GM12878 (cell line): Measurements from ENCODE around the gene EFCC1. TPM values are rescaled to one million over a fixed set of nuclear protein-coding genes. Genes with fewer than 3 reads are reported as not detected.

Source experiments
- ATAC-seq: fragments of 200-7000 bp; cut with Tn5 transposase; 3 replicates; pipeline ENCODE4 v1.9.1; 2020; ENCODE audit warnings: mild to moderate bottlenecking, moderate library complexity
- BruUV-seq: library from RNA; stranded (reverse); fragments of 400-500 nt; replicated peaks from 2 replicates; lab custom pipeline; 2021; lab: Mats Ljungman, UMichigan
- CTCF ChIA-PET: fragments of 300-600 bp; sonication (Branson Sonifier 250); formaldehyde crosslinking; extraction: SDS; loops from one replicate; lab custom pipeline; 2021; ENCODE audit warnings: inconsistent platforms; lab: Yijun Ruan, JAX
- POLR2A ChIA-PET: fragments of 350-600 bp; formaldehyde crosslinking; extraction: SDS; loops from one replicate; lab custom pipeline; 2021; ENCODE audit warnings: inconsistent platforms; lab: Charles Lee
- RAD21 ChIA-PET: fragments of 300-600 bp; sonication (Branson Sonifier 250); formaldehyde crosslinking; loops from one replicate; lab custom pipeline; 2023; ENCODE audit warnings: antibody characterized with exemption; ENCODE audit not compliant: unreplicated experiment; lab: Charles Lee
- SMC1A ChIA-PET: fragments of 300-600 bp; sonication (Branson Sonifier 250); formaldehyde crosslinking; loops from one replicate; lab custom pipeline; 2023; ENCODE audit not compliant: unreplicated experiment, uncharacterized antibody; lab: Charles Lee
- DNase-seq: peaks from one replicate; pipeline ENCODE4 v3.0.0-alpha.2; 2011; ENCODE audit warnings: low read depth, low spot score
- FAIRE-seq: peaks from 3 replicates; lab custom pipeline; 2011; peaks lifted over from hg19 to GRCh38; lab: Jason Lieb, UNC
- H2AFZ ChIP-seq: 2 replicates; pipeline ENCODE4 v1.6.0; 2011; ENCODE audit warnings: low read depth, low read length, control low read depth; ENCODE audit not compliant: control insufficient read depth
- H3K27ac ChIP-seq: 2 replicates; pipeline ENCODE4 v1.5.1; 2011; ENCODE audit warnings: control low read depth; ENCODE audit not compliant: control insufficient read depth, insufficient read depth
- H3K27me3 ChIP-seq, 2 experiments: replicated peaks in 1 of 2; 2 replicates each; pipeline versions ENCODE4 v1.6.0 to v1.6.1; 2011; ENCODE audit warnings: low read length in 1 of 2; ENCODE audit not compliant: control insufficient read depth in 2 of 2, insufficient read depth in 2 of 2
- H3K36me3 ChIP-seq, 2 experiments: 2 replicates each; pipeline ENCODE4 v1.5.1; 2011; ENCODE audit warnings: low read length in 1 of 2; ENCODE audit not compliant: control insufficient read depth in 2 of 2, insufficient read depth in 2 of 2
- H3K4me1 ChIP-seq: 2 replicates; pipeline ENCODE4 v1.6.1; 2011; ENCODE audit warnings: mild to moderate bottlenecking, low read length, moderate library complexity, mixed read lengths; ENCODE audit not compliant: control insufficient read depth, insufficient read depth
- H3K4me2 ChIP-seq: 2 replicates; pipeline ENCODE4 v1.6.0; 2011; ENCODE audit warnings: control low read depth; ENCODE audit not compliant: control insufficient read depth, insufficient read depth
- H3K4me3 ChIP-seq: fragments of 200-600 bp; sonication (generic); 2 replicates; pipeline ENCODE4 v1.5.1; 2016
- H3K79me2 ChIP-seq: 2 replicates; pipeline ENCODE4 v1.6.0; 2011; ENCODE audit warnings: low read length; ENCODE audit not compliant: control insufficient read depth, insufficient read depth
- H3K9ac ChIP-seq: 2 replicates; pipeline ENCODE4 v1.8.0; 2011; ENCODE audit warnings: low read length, control low read depth, mixed read lengths; ENCODE audit not compliant: control insufficient read depth, insufficient read depth
- H3K9me3 ChIP-seq: replicated peaks from 3 replicates; pipeline ENCODE4 v1.5.1; 2011; ENCODE audit warnings: mild to moderate bottlenecking, low read length; ENCODE audit not compliant: control insufficient read depth, insufficient read depth
- H4K20me1 ChIP-seq: 2 replicates; pipeline ENCODE4 v1.6.0; 2011; ENCODE audit not compliant: control insufficient read depth, insufficient read depth
- BMI1 ChIP-seq: fragments of 450-650 bp; IDR thresholded peaks from 2 replicates; pipeline ENCODE4 v1.6.1; 2016; ENCODE audit warnings: mild to moderate bottlenecking, moderate library complexity, borderline replicate concordance
- ESRRA ChIP-seq: IDR thresholded peaks from 2 replicates; pipeline ENCODE4 v1.6.1; 2012; ENCODE audit warnings: mild to moderate bottlenecking, low read length, improper control_type of control experiment
- ETV6 ChIP-seq, 2 experiments: fragments of 450-650 bp in 1 of 2; IDR thresholded peaks in 1 of 2; conservative IDR thresholded peaks in 1 of 2; 2 replicates each; pipeline ENCODE4 v1.6.1; 2014; ENCODE audit warnings: antibody characterized with exemption in 1 of 2, borderline replicate concordance in 1 of 2, low read depth in 1 of 2, mild to moderate bottlenecking in 1 of 2, moderate library complexity in 1 of 2
- FOXM1 ChIP-seq: IDR thresholded peaks from 2 replicates; pipeline ENCODE4 v1.6.1; 2012; ENCODE audit warnings: low read depth, mild to moderate bottlenecking, inconsistent platforms, low read length, moderate library complexity
- GATAD2B ChIP-seq: fragments of 450-650 bp; conservative IDR thresholded peaks from 2 replicates; pipeline ENCODE4 v1.6.1; 2017; ENCODE audit warnings: low read depth, mild to moderate bottlenecking, moderate library complexity
- JUND ChIP-seq: IDR thresholded peaks from 2 replicates; pipeline ENCODE4 v1.6.1; 2012; ENCODE audit warnings: low read depth, mild to moderate bottlenecking, low read length, improper control_type of control experiment, moderate library complexity
- MEF2B ChIP-seq: fragments of 450-650 bp; IDR thresholded peaks from 2 replicates; pipeline ENCODE4 v1.6.1; 2018; ENCODE audit warnings: mild to moderate bottlenecking, moderate library complexity; ENCODE audit not compliant: partially characterized antibody, poor library complexity, severe bottlenecking
- MLLT1 ChIP-seq: fragments of 450-650 bp; IDR thresholded peaks from 2 replicates; pipeline ENCODE4 v1.6.1; 2016; ENCODE audit warnings: mild to moderate bottlenecking
- NFYA ChIP-seq: IDR thresholded peaks from 2 replicates; pipeline ENCODE4 v1.6.1; 2011; ENCODE audit warnings: low read depth, mild to moderate bottlenecking, low read length, improper control_type of control experiment, borderline replicate concordance
- NKRF ChIP-seq: fragments of 450-650 bp; conservative IDR thresholded peaks from 2 replicates; pipeline ENCODE4 v1.6.1; 2017; ENCODE audit warnings: mild to moderate bottlenecking, moderate library complexity
- NR2C2 ChIP-seq: IDR thresholded peaks from 2 replicates; pipeline ENCODE4 v1.6.1; 2011; ENCODE audit warnings: borderline replicate concordance, low read depth; ENCODE audit not compliant: control insufficient read depth, insufficient read length
- POU2F2 ChIP-seq: IDR thresholded peaks from 3 replicates; pipeline ENCODE4 v1.6.1; 2011; ENCODE audit warnings: low read depth, mild to moderate bottlenecking, low read length, borderline replicate concordance
- RB1 ChIP-seq: fragments of 450-650 bp; formaldehyde crosslinking; IDR thresholded peaks from 2 replicates; pipeline ENCODE4 v1.6.1; 2017; ENCODE audit warnings: mild to moderate bottlenecking, borderline replicate concordance
- RBBP5 ChIP-seq: fragments of 200-600 bp; sonication (generic); conservative IDR thresholded peaks from 2 replicates; pipeline ENCODE4 v1.6.1; 2016
- SIN3A ChIP-seq: IDR thresholded peaks from 2 replicates; pipeline ENCODE4 v1.6.1; 2012; ENCODE audit warnings: low read depth, low read length, improper control_type of control experiment
- SMAD5 ChIP-seq: IDR thresholded peaks from 2 replicates; pipeline ENCODE4 v1.6.1; 2016; ENCODE audit warnings: antibody characterized with exemption, low read depth
- SP1 ChIP-seq: IDR thresholded peaks from one replicate; pipeline ENCODE4 v1.6.1; 2011; ENCODE audit warnings: low read depth, low read length
- SPI1 ChIP-seq: IDR thresholded peaks from 2 replicates; pipeline ENCODE4 v1.6.1; 2011; ENCODE audit warnings: low read depth, mild to moderate bottlenecking, low read length, moderate library complexity, borderline replicate concordance; ENCODE audit not compliant: insufficient read depth
- WGBS: methylation state at CpG from one replicate; pipeline ENCODE4 v1.1.6; 2016; ENCODE audit warnings: low lambda C conversion rate; ENCODE audit not compliant: insufficient replicate concordance, insufficient coverage; ENCODE audit errors: missing lambda C conversion rate; 5-methylcytosine and 5-hydroxymethylcytosine counted together
- in situ Hi-C: fragments of 300-500 bp; cut with MboI; formaldehyde crosslinking; loops from 9 replicates; pipeline ENCODE4 v1.14.3; 2018; ENCODE audit warnings: mixed read lengths
- intact Hi-C: fragments of 100-400 bp; cut with micrococcal nuclease; formaldehyde crosslinking; loops from one replicate; pipeline ENCODE4 v1.14.2; 2022; ENCODE audit not compliant: unreplicated experiment
- polyA plus RNA-seq, 11 experiments: library from polyadenylated mRNA; depleted of rRNA in 4 of 11; unstranded in 6 of 11; stranded (reverse) in 5 of 11; fragments of >200 nt; fragmentation: Nextera tagmentation in 4 of 11; fragmentation: Illumina TruSeq in 1 of 11; extraction: Ambion mirVana in 4 of 11; extraction: Trizol in 1 of 11; gene quantifications; 1 replicate in 1 of 11; 2 replicates in 10 of 11; pipeline versions ENCODE4 v1.2.1 to v1.2.3, GENCODE V29; 2011 to 2016; ENCODE audit warnings: inconsistent platforms in 2 of 11, missing spikeins in 2 of 11, low read depth in 1 of 11
- total RNA-seq, 4 experiments: library from RNA; depleted of rRNA in 3 of 4; stranded (reverse); fragments of >200 nt in 3 of 4; fragmentation: Illumina TruSeq in 1 of 4; extraction: Trizol in 1 of 4; gene quantifications; 2 replicates each; pipeline versions ENCODE4 v1.2.1 to v1.2.3, GENCODE V29; 2013 to 2021
- TF ChIP-seq, protein P1 (sequence below): IDR thresholded peaks from 2 replicates; pipeline ENCODE4 v1.6.1; 2011; ENCODE audit warnings: borderline replicate concordance, low read depth, mild to moderate bottlenecking, moderate library complexity, low read length; ENCODE audit not compliant: insufficient read depth, poor library complexity, severe bottlenecking

Gene EFCC1
- total and polyA plus RNA-seq, 10 of the 15 experiments (the other 5 are each of a cell fraction or from before 2014, with no cell fraction given): not detected

DNA sequence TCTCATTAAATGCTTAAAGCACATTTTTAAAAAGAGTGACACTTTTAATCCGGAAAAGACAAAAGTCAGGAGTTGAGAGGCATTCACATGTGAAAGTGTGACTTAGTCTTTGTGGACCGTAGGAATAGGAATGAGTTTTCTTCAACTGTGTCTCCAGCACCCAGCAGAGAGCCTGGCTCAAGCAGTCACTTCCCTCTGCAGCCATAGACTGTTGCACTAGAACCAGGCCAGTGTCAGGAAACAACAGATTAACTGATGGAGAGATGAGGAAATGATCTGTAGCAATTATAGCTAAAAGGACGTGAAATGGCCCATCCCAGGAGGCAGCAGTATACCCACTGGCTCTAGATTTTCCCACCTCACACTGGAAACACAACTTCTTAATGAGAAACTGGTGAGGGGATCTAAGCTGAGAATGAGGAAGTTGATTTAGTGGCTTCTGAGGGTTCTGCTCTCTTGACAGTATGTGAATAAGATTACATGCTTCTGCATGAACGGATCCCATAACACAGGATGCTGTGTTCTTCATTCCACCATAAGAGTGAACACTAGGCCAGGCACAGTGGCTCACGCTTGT is 27.0 kb upstream of the EFCC1 start:
- FAIRE-seq: peak; percentile 38

More for the DNA sequence above, 27.0 kb upstream of the EFCC1 start:
- H3K27ac ChIP-seq: no peak overlapping the region
- WGBS: 10% methylated on average over 5 of the region's 5 CpGs
- no peaks in the 10 kb centered on the region for H4K20me1 ChIP-seq
- H2AFZ ChIP-seq: no peak overlapping the region
- H3K79me2 ChIP-seq: no peaks in the 10 kb centered on the region
- in situ Hi-C loops: loop anchor here (5.0 kb wide), 1 partner anchor 273 kb away; the partner anchor contains the start of gene COPG1
- BruUV-seq: no TSS peak
- intact Hi-C loops: no loop called here
- peak; percentile 58 for ATAC-seq
- H3K27me3 ChIP-seq: peaks cover 0 to 1% of the 10 kb centered on the region in 2 experiments; a peak in 1 of 4 replicates
- TF ChIP-seq GATAD2B (peak; percentile 37; the same call in 1 of the 2 replicates), FOXM1 (no peak), NFYA (no peak), RBBP5 (no peak), NKRF (no peak), SP1 (no peak), JUND (no peak), MLLT1 (peak; percentile 43; the same call in 1 of the 2 replicates), SIN3A (no peak), ETV6 (conservative IDR thresholded peaks at IDR 0.05 in 1 of 2, IDR thresholded peaks at IDR 0.05 in 1 of 2; ENCODE audit: borderline replicate concordance in 1 of 2, low read depth in 1 of 2) (no peak), MEF2B (peak; percentile 87), BMI1 (no peak), SPI1 (peak; percentile 37; the same call in 1 of the 2 replicates), SMAD5 (no peak), ESRRA (no peak), RB1 (no peak), POU2F2 (no peak), NR2C2 (no peak)
- TF ChIP-seq, protein P1, sequence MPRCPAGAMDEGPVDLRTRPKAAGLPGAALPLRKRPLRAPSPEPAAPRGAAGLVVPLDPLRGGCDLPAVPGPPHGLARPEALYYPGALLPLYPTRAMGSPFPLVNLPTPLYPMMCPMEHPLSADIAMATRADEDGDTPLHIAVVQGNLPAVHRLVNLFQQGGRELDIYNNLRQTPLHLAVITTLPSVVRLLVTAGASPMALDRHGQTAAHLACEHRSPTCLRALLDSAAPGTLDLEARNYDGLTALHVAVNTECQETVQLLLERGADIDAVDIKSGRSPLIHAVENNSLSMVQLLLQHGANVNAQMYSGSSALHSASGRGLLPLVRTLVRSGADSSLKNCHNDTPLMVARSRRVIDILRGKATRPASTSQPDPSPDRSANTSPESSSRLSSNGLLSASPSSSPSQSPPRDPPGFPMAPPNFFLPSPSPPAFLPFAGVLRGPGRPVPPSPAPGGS: no peak
- TF ChIP-seq, all 136 proteins: peak for 4
- DNase-seq: no peak
- no peaks in the 10 kb centered on the region for H3K4me1 ChIP-seq
- RAD21 ChIA-PET: interaction anchor here (1.1 kb wide), 1 partner anchor 20 kb away, joined by 3 read pairs; the partner anchor contains the start of gene CFAP92
- H3K9ac ChIP-seq: no peak overlapping the region
- H3K9me3 ChIP-seq: no peaks in the 10 kb centered on the region
- no peaks in the 10 kb centered on the region for H3K36me3 ChIP-seq
- SMC1A ChIA-PET: interaction anchor here (1.0 kb wide), 1 partner anchor 80 kb away, joined by 3 read pairs; no protein-coding TSS in a partner anchor
- no peak overlapping the region for H3K4me3 ChIP-seq
- POLR2A ChIA-PET: interaction anchor here (0.5 to 0.6 kb wide), 2 partner anchors 150 to 188 kb away, joined by 4 to 7 read pairs; no protein-coding TSS in a partner anchor
- CTCF ChIA-PET: interaction anchor here (0.6 to 1.4 kb wide), 4 partner anchors 79 to 409 kb away, joined by 3 to 6 read pairs (median 4); no protein-coding TSS in a partner anchor
- H3K4me2 ChIP-seq: no peak overlapping the region
